GM10248 (cell line): Measurements from ENCODE around the gene MIA.
"Not testable (repeated sequence)": the region's sequence is repeated elsewhere in the genome, so short reads cannot be mapped to it uniquely, and the experiment has no call there.

Experiments
- CTCF ChIA-PET: fragments of 300-600 bp; sonication (Branson Sonifier 250); formaldehyde crosslinking; extraction: SDS; loops from one replicate; lab custom pipeline; 2021; ENCODE audit warnings: antibody characterized with exemption; lab: Yijun Ruan, JAX
- POLR2A ChIA-PET: fragments of 350-650 bp; sonication (Branson Sonifier 250); formaldehyde crosslinking; extraction: SDS; loops from one replicate; lab custom pipeline; 2020; ENCODE audit warnings: antibody characterized with exemption; lab: Yijun Ruan, JAX
- DNase-seq: peaks from one replicate; pipeline ENCODE4 v3.0.0; 2012; ENCODE audit errors: extremely low spot score
- CTCF ChIP-seq: IDR thresholded peaks from 2 replicates; pipeline ENCODE4 v1.5.1; 2012; ENCODE audit warnings: mild to moderate bottlenecking, low read depth; ENCODE audit errors: extremely low read depth, missing control alignments, control extremely low read depth

MIA gene

DNA sequence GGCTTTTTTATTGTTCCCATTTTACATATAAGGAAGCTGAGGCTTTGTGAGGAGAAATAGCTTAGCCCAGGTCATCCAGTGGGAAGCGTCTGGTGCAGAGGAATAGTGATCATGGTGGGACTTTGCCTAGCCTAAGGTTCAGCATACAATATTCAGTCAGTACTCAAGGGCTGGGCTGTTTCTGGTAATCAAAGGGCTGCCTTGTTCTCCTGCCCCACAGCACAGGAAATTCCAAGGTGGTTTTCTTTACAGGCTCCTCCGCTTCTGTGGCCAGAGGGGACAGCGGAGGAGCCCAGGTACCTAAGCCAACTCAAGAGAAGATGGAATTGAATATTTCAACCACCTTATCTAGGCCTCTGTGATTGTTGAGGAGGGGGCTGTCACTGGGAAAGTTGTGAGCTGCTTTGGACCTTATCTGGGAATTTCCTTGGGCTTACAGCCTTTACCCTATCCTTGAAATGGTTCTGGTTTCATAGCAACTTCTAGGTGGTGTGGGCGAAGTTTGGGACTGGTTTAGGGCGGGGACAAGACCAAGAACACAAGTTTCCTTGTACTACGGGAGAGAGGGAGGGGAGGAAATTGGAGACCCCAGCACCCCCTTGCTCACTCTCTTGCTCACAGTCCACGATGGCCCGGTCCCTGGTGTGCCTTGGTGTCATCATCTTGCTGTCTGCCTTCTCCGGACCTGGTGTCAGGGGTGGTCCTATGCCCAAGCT lies at the start of gene MIA:
MIA (plus strand) TSS at position 606 of the 716 bp plus-strand sequence; CDS start at position 628, 22 bp downstream.
- no peak for TF ChIP-seq CTCF
- CTCF ChIA-PET = no interaction called here
- DNase-seq = no peak
- POLR2A ChIA-PET = no interaction called here

DNA sequence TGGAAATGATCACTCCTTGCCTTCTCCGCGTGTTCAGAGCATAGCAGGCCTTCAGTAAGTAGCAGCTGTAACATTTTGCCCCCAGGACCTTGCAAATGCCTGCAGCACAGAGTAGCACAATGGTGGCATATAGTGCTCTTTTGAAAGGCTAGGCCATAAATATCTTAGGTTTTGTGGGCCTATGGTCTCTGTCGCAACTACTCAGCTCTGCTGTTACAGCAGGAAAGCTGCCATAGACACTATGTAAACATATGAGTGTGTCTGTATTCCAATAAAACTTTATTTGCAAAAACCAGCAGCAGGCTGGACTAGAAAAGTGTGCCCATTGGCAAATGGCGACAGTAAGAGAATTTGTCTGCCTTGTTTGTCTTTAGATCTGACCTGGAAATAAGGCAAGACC lies 49.0 kb upstream of the MIA start:
- ChIA-PET POLR2A (no interaction called here), CTCF (interaction anchor here (0.8 kb wide), 1 partner anchor 72 kb away, joined by 3 read pairs; the partner anchor contains the start of gene EGLN2)
- no peak for DNase-seq
- no peak for TF ChIP-seq CTCF

DNA sequence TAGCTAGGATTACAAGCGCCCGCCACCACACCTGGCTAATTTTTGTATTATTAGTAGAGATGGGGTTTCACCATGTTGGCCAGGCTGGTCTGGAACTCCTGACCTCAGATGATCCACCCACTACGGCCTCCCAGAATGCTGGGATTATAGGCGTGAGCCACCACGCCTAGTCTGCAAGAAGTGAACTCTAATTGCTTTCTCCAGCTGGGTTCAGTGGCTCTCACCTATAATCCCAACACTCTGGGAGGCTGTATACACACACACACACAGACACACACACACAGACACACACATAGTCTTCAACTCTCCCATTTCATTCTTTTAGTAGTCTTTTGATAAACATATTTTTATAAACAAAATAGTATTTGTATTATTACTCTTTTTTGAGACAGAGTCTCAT lies 45.3 kb upstream of the MIA start:
- POLR2A ChIA-PET, DNase-seq: not testable (repeated sequence)
- CTCF ChIA-PET = interaction anchor here (1.1 kb wide), 1 partner anchor 32 kb away, joined by 3 read pairs; no protein-coding TSS in a partner anchor

GRCh38 chr19:40732304-40732703 lies 43.0 kb upstream of the MIA start:
- DNase-seq = not testable (repeated sequence)
- ChIA-PET CTCF (interaction anchor here (0.5 kb wide), 1 partner anchor 14 kb away, joined by 3 read pairs; no protein-coding TSS in a partner anchor), POLR2A (interaction anchor here (0.6 kb wide), 1 partner anchor 31 kb away, joined by 5 read pairs; no protein-coding TSS in a partner anchor)

GRCh38 chr19:40733149-40733548 lies 42.2 kb upstream of the MIA start:
- no peak for TF ChIP-seq CTCF
- POLR2A ChIA-PET = interaction anchor here (1.3 kb wide), 1 partner anchor 17 kb away, joined by 5 read pairs; the partner anchor contains the start of genes ACTMAP and SNRPA
- CTCF ChIA-PET = interaction anchor here (0.5 to 1.7 kb wide), 3 partner anchors 10 to 13 kb away, joined by 3 to 10 read pairs (median 4); no protein-coding TSS in a partner anchor
- no peak for DNase-seq

DNA sequence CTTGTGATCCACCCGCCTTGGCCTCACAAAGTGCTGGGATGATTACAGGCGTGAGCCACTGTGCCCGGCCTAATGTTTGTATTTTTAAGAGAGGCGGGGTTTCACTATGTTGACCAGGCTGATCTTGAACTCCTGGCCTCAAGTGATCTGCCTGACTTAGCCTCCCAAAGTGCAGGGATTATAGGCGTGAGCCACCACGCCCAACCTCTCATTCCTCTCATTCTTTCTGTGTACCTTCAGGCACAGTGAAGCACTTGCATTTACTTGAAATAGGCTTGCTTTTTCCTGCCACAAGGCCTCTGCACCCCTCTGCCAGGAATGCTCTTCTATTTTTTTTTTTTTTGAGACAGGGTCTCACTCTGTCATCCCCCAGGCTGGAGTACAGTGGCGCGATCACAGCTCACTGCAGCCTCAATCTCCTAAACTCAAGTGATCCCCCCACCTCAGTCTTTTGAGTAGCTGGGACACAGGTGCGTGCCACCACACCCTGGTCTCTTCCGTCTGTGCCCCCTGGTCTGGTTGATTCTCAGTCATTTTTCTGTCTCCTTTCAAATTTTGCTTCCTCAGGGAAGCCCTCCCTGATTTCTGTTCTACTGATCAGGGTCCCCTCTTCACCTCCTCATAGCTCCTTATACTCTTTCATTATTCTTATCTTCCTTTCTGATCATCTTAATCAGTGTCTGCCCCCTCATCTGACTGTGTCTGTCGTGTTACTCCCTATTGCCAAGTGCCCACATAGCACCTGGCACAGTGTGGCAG lies 40.1 kb upstream of the MIA start:
- ChIA-PET POLR2A (interaction anchor here (1.8 kb wide), 1 partner anchor 13 kb away, joined by 6 read pairs; no protein-coding TSS in a partner anchor), CTCF (no interaction called here)
- TF ChIP-seq CTCF = no peak
- no peak for DNase-seq

DNA sequence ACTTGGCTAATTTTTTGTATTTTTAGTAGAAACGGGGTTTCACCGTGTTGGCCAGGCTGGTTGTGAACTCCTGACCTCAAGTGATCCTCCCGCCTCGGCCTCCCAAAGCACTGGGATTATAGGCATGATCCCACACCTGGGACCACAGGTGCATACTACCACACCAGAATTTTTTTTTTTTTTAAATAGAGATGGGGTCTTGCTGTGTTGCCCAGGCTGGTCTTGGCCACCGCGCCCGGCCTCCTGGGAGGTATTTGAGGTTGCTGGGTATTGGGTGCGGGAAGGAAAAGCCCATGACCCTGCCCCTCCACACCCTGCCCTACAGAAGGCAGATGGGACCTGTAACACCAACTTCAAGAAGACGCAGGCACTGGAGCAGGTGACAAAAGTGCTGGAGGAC lies 38.7 kb upstream of the MIA start:
- DNase-seq = no peak
- POLR2A ChIA-PET = interaction anchor here (1.8 kb wide), 1 partner anchor 11 kb away, joined by 6 read pairs; no protein-coding TSS in a partner anchor
- CTCF ChIA-PET = no interaction called here
- no peak for TF ChIP-seq CTCF
